Measurements from ENCODE around the gene CAPN7.

CAPN7 gene

GRCh38 chr3:15261274-15261673 is 55.2 kb downstream of the CAPN7 start:
- H3K4me1 ChIP-seq (ENCODE audit: insufficient read depth, low read length), result 0 out of 2 replicates have a peak, but pooled peaks cover 3% of the 10 kb centered on the region
- H2AFZ ChIP-seq (ENCODE audit: low read depth, low read length), result no peak overlapping the region
- H3K4me2 ChIP-seq (ENCODE audit: insufficient read depth, low read length), result no peak overlapping the region
- DNase-seq, result no peak
- peaks cover 4% of the 10 kb centered on the region for H3K79me2 ChIP-seq (ENCODE audit: insufficient read depth, low read length)
- no peaks in the 10 kb centered on the region for H3K9me3 ChIP-seq (ENCODE audit: insufficient read depth, low read length, severe bottlenecking)
- no peak overlapping the region for H3K27ac ChIP-seq (ENCODE audit: low read length)
- H3K9ac ChIP-seq (ENCODE audit: low read depth, low read length), result no peak overlapping the region
- peaks cover 64% of the 10 kb centered on the region for H3K36me3 ChIP-seq (ENCODE audit: insufficient read depth, low read length)
- H3K4me3 ChIP-seq (ENCODE audit: low read depth in 1 of 2, low read length in 2 of 2), result no peak overlapping the region
- H3K27me3 ChIP-seq (ENCODE audit: insufficient read depth, low read length, poor library complexity), result no peaks in the 10 kb centered on the region
- H4K20me1 ChIP-seq (ENCODE audit: insufficient read depth, low read length), result no peaks in the 10 kb centered on the region
- TF ChIP-seq CTCF (IDR thresholded peaks at IDR 0.05; ENCODE audit: borderline replicate concordance, extremely low read depth, low read length, poor library complexity, severe bottlenecking), result no peak
- no peak for TF ChIP-seq EZH2 (IDR thresholded peaks at IDR 0.05; ENCODE audit: borderline replicate concordance, low read depth, low read length, severe bottlenecking)
- no peak for ATAC-seq (ENCODE audit: insufficient read depth, low read depth)

- Histone ChIP-seq H3K4me3 (ENCODE audit: low read depth in 1 of 2, low read length in 2 of 2) (no peak overlapping the region), H3K9me3 (ENCODE audit: insufficient read depth, low read length, severe bottlenecking) (no peaks in the 10 kb centered on the region), H3K27ac (ENCODE audit: low read length) (no peak overlapping the region), H3K27me3 (ENCODE audit: insufficient read depth, low read length, poor library complexity) (no peaks in the 10 kb centered on the region), H4K20me1 (ENCODE audit: insufficient read depth, low read length) (no peaks in the 10 kb centered on the region), H3K4me2 (ENCODE audit: insufficient read depth, low read length) (no peak overlapping the region), H3K79me2 (ENCODE audit: insufficient read depth, low read length) (peaks cover 7% of the 10 kb centered on the region), H3K4me1 (ENCODE audit: insufficient read depth, low read length) (0 out of 2 replicates have a peak, but pooled peaks cover 5% of the 10 kb centered on the region), H2AFZ (ENCODE audit: low read depth, low read length) (no peak overlapping the region), H3K9ac (ENCODE audit: low read depth, low read length) (no peak overlapping the region), H3K36me3 (ENCODE audit: insufficient read depth, low read length) (peaks cover 64% of the 10 kb centered on the region)
- no peak for TF ChIP-seq EZH2 (IDR thresholded peaks at IDR 0.05; ENCODE audit: borderline replicate concordance, low read depth, low read length, severe bottlenecking)
- TF ChIP-seq CTCF (IDR thresholded peaks at IDR 0.05; ENCODE audit: borderline replicate concordance, extremely low read depth, low read length, poor library complexity, severe bottlenecking), result no peak
- ATAC-seq (ENCODE audit: insufficient read depth, low read depth), result no peak
- DNase-seq, result no peak
Measured at GRCh38 chr3:15262021-15262420, 56.0 kb downstream of the CAPN7 start.

GRCh38 chr3:15263120-15263519 is 57.1 kb downstream of the CAPN7 start:
- peaks cover 60% of the 10 kb centered on the region for H3K36me3 ChIP-seq (ENCODE audit: insufficient read depth, low read length)
- H3K27ac ChIP-seq (ENCODE audit: low read length), result no peak overlapping the region
- DNase-seq (no peak), ATAC-seq (ENCODE audit: insufficient read depth, low read depth) (no peak)
- peaks cover 6% of the 10 kb centered on the region for H3K4me1 ChIP-seq (ENCODE audit: insufficient read depth, low read length)
- no peak overlapping the region for H3K9ac ChIP-seq (ENCODE audit: low read depth, low read length)
- H3K9me3 ChIP-seq (ENCODE audit: insufficient read depth, low read length, severe bottlenecking), result no peaks in the 10 kb centered on the region
- TF ChIP-seq EZH2 (IDR thresholded peaks at IDR 0.05; ENCODE audit: borderline replicate concordance, low read depth, low read length, severe bottlenecking) (no peak), CTCF (IDR thresholded peaks at IDR 0.05; ENCODE audit: borderline replicate concordance, extremely low read depth, low read length, poor library complexity, severe bottlenecking) (no peak)
- H3K79me2 ChIP-seq (ENCODE audit: insufficient read depth, low read length), result peaks cover 14% of the 10 kb centered on the region
- peaks cover 3% of the 10 kb centered on the region; the same call in 1 of the 2 replicates for H4K20me1 ChIP-seq (ENCODE audit: insufficient read depth, low read length)
- H3K4me3 ChIP-seq (ENCODE audit: low read depth in 1 of 2, low read length in 2 of 2), result no peak overlapping the region
- no peaks in the 10 kb centered on the region for H3K27me3 ChIP-seq (ENCODE audit: insufficient read depth, low read length, poor library complexity)
- no peak overlapping the region for H2AFZ ChIP-seq (ENCODE audit: low read depth, low read length)
- no peak overlapping the region for H3K4me2 ChIP-seq (ENCODE audit: insufficient read depth, low read length)

GRCh38 chr3:15263926-15264325 is 57.9 kb downstream of the CAPN7 start:
- H4K20me1 ChIP-seq (ENCODE audit: insufficient read depth, low read length), result peaks cover 3% of the 10 kb centered on the region; the same call in 1 of the 2 replicates
- peaks cover 14% of the 10 kb centered on the region for H3K79me2 ChIP-seq (ENCODE audit: insufficient read depth, low read length)
- H3K27me3 ChIP-seq (ENCODE audit: insufficient read depth, low read length, poor library complexity), result no peaks in the 10 kb centered on the region
- DNase-seq (no peak), ATAC-seq (ENCODE audit: insufficient read depth, low read depth) (no peak)
- no peak for TF ChIP-seq CTCF (IDR thresholded peaks at IDR 0.05; ENCODE audit: borderline replicate concordance, extremely low read depth, low read length, poor library complexity, severe bottlenecking)
- no peak for TF ChIP-seq EZH2 (IDR thresholded peaks at IDR 0.05; ENCODE audit: borderline replicate concordance, low read depth, low read length, severe bottlenecking)
- H3K36me3 ChIP-seq (ENCODE audit: insufficient read depth, low read length), result peaks cover 60% of the 10 kb centered on the region
- H3K27ac ChIP-seq (ENCODE audit: low read length), result no peak overlapping the region
- H3K9ac ChIP-seq (ENCODE audit: low read depth, low read length), result no peak overlapping the region
- H3K4me2 ChIP-seq (ENCODE audit: insufficient read depth, low read length), result no peak overlapping the region
- H3K9me3 ChIP-seq (ENCODE audit: insufficient read depth, low read length, severe bottlenecking), result no peaks in the 10 kb centered on the region
- H3K4me1 ChIP-seq (ENCODE audit: insufficient read depth, low read length), result peaks cover 13% of the 10 kb centered on the region
- no peak overlapping the region for H2AFZ ChIP-seq (ENCODE audit: low read depth, low read length)
- H3K4me3 ChIP-seq (ENCODE audit: low read depth in 1 of 2, low read length in 2 of 2), result no peak overlapping the region

Data from DND-41 (cell line).